Amygdala (tissue), 56 donors: ENCODE results near the gene CLNS1A.
A peak's percentile ranks its signal among the peaks of the same experiment; 100 is the strongest.
"Not testable (repeated sequence)": the region's sequence is repeated elsewhere in the genome, so short reads cannot be mapped to it uniquely, and the experiment has no call there.

Experiments used
- DNase-seq, 56 donors: peaks; one replicate each; lab custom pipeline; 2025; lab: John Stamatoyannopoulos, UW

Gene CLNS1A

GRCh38 chr11:77619576-77620198, 17.9 kb downstream of the CLNS1A start:
- peak in 1 of 56 donors; percentile 22 for DNase-seq

GRCh38 chr11:77617892-77618291, 19.7 kb downstream of the CLNS1A start:
- DNase-seq, result no peak

GRCh38 chr11:77611921-77612320, 25.7 kb downstream of the CLNS1A start:
- DNase-seq, result no peak

DNA sequence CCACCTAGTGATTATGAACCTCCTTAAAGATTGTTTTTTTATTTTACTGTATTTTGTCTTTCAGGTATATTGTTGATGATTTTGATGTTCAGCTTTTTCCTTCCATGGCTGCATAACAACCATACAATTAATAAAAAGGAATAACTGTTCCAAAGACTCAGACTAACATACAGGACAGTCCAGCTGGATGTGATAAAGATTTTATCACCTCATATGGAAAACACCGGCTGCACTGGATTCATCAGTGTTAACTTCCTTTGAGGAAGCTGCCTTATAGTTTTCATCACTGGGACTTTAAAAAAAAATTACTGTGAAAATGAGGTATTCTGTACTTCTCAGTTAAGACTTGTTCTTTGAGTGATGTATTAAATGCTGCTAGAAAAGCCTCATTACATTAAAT, 28.4 kb downstream of the CLNS1A start:
- DNase-seq, result no peak

DNA sequence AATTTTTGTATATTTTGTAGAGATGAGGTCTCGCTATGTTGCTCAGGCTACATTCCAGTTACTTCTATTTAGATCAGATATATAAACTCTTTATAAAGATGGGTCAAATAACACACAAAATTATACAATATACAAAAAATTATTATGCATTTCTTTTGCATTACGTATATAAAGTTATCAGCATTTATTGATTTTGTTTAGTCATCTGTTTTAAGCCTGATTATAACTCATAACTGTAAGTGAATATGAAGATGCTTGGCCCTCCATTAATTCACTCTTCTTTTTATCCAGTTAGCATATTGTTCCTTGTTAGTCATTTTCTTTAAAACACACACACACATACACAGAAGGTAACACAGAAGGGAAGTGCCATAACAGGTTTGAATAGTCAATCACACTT, 33.3 kb downstream of the CLNS1A start:
- no peak for DNase-seq

GRCh38 chr11:77602381-77603088, 35.1 kb downstream of the CLNS1A start:
- peak in 5 of 56 donors; percentile 4 to 52 (median 13) for DNase-seq

GRCh38 chr11:77598195-77598594, 39.4 kb downstream of the CLNS1A start:
- no peak for DNase-seq

DNA sequence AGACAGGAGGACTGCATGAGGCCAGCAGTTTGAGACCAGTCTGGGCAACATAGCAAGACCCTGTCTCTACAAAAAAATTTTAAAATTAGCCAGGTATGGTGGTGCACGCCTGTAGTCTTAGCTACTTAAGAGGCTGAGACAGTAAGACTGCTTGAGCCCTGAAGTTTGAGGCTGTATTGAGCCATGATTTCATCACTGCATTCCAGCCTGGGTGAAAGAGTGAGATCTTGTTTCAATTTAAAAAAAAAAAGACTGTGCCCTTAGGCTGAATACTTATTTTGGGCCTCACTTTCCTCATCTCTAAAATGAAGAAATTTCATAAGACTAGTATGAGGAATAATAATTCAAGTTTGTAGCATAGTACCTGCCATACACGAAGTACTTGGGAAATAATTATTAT, 41.0 kb downstream of the CLNS1A start:
- no peak for DNase-seq

GRCh38 chr11:77593883-77594282, 43.7 kb downstream of the CLNS1A start:
- no peak for DNase-seq

DNA sequence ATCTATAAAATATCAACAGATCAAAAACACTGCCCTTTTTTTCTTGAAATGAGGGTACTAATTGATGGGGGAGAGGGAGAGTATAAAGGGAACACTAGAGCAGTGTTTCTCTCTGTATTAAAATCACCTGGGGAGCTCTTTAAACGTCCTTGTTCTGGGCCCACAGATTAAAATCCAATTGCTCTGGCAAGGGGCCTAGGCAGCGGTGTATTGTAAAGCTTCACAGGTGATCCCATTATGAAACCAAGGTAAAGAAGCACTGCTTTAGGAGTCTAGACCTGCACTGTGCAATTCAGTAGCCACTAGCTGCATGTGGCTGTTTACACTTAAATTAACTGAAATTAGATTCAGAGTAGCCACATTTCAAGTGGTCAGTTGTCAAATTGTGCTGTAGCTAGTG, 44.9 kb downstream of the CLNS1A start:
- no peak for DNase-seq

DNA sequence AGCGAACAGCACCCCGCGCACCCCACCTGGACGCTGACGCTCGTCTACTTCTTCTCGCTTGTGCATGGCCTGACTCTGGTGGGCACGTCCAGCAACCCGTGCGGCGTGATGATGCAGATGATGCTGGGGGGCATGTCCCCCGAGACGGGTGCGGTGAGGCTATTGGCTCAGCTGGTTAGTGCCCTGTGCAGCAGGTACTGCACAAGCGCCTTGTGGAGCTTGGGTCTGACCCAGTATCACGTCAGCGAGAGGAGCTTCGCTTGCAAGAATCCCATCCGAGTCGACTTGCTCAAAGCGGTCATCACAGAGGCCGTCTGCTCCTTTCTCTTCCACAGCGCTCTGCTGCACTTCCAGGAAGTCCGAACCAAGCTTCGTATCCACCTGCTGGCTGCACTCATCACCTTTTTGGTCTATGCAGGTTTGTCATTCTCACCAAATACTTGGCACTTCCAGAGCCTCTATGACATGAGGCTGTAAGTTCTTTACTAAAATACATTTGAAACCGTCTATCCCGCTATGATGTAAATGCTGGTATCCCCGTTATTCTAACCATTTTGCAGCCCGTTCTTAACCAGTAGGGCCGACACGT, 47.3 kb downstream of the CLNS1A start:
- peak in 45 of 56 donors; percentile 28 to 78 (median 54) for DNase-seq

DNA sequence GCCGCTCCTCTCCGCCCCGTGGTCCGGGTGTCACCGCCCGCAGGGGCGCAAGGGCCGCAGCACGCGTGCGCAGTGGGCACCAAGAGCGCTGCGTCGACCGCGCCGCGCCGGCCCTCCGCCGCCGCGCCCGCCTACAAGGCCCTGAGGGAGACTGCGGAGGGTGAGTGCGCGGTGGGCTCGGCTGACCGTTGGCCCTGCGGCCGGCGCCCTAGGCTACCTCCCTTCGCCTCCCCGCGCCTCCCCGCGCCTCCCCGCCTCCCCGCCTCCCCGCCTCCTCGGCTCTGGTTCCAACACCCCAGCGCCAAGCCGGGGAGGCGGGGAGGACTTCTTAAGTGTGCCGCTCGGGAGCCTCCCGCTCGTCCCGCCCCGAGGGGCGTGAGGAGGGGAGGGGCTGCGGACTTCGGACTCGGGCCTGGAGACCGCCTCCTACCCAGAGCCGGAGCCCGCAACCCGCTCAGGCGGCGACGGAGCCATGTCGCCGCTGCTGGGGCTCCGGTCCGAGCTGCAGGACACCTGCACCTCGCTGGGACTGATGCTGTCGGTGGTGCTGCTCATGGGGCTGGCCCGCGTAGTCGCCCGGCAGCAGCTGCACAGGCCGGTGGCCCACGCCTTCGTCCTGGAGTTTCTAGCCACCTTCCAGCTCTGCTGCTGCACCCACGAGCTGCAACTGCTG, 47.9 kb downstream of the CLNS1A start, which contains the start of gene AQP11:
AQP11 (plus strand) TSS at position 433 of the 673 bp plus-strand sequence; CDS start at position 473, 40 bp downstream.
- DNase-seq, result peak in 55 of 56 donors; percentile 16 to 89 (median 77)

DNA sequence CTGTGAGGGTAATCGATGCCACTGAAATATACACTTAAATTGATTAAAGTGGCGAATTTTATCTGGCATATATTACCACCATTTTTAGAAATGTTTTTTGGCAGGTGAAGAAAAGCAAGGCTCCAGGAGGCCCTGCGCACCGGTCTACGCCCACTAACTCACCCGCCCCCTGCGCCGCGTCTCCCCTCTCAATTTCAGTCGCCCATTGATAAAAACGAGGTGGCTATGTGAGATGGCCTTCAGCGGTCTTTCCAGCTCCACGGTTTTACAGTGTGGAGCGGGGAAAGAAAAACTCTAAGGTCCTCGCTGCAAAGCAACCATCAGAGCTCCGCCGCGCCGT, 48.4 kb downstream of the CLNS1A start:
- DNase-seq, result no peak

- DNase-seq, result no peak
These were observed 56.8 kb downstream of the CLNS1A start for GRCh38 chr11:77580712-77581337.

- DNase-seq, result not testable (repeated sequence)
These were observed 62.2 kb downstream of the CLNS1A start for GRCh38 chr11:77575428-77575827.

DNA sequence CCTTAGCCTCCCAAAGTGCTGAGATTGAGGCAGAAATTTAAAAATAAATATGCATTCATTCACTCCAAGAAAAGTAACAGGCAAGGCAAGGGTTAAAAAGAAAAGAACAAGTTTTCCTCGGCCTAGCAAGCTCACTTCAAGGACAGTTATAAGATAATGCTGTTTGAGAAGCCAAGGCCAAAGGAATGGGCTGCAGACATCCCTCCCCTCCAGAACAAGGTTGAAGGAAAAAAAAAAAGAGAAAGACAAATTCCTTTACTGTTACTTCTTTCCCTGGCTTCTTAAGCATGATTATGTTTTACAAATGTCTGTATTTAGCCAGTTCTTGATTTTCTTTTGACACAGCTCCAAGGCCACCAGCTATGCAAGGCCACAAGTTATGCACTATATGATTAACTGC, 66.7 kb downstream of the CLNS1A start:
- DNase-seq, result not testable (repeated sequence)

- DNase-seq, result no peak
These were observed 67.9 kb downstream of the CLNS1A start for GRCh38 chr11:77569676-77570070.

- no peak for DNase-seq
These were observed 68.5 kb downstream of the CLNS1A start for GRCh38 chr11:77568916-77569675.

DNA sequence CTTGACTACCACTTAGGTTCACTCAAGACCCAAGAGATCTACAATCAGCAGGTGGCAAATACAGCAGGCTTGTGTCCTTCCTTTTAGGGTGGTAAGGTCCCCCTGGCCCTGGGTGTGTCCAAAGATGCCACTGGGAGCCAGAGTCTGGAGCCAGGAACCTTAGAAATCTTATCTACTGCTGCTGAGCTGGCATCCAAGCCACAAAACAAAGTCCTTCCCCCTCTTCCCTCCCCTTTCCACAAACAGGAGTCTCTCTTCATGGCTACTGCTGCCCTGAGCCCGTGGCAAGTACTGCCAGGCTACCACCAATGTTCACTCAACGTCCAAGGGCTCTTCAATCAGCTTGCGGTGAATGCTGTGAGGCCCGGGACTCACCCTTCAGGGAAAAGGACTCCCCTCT, 69.3 kb downstream of the CLNS1A start:
- DNase-seq, result no peak
